ENCODE measurements around the gene C6orf141.

C6orf141 gene

GRCh38 chr6:49535795-49536194 lies 14.7 kb upstream of the C6orf141 start:
- no peak for DNase-seq (ENCODE audit: low read depth in 2 of 2)
- no peak for TF ChIP-seq CTCF (IDR thresholded peaks at IDR 0.05; ENCODE audit: low read depth, low read length)
- no peak overlapping the region for H3K4me3 ChIP-seq (replicated peaks in 1 of 2; ENCODE audit: low read depth in 2 of 2, low read length in 2 of 2)

GRCh38 chr6:49539102-49539501 lies 11.4 kb upstream of the C6orf141 start:
- DNase-seq (ENCODE audit: low read depth in 2 of 2): no peak
- H3K4me3 ChIP-seq (replicated peaks in 1 of 2; ENCODE audit: low read depth in 2 of 2, low read length in 2 of 2): no peak overlapping the region
- TF ChIP-seq CTCF (IDR thresholded peaks at IDR 0.05; ENCODE audit: low read depth, low read length): no peak

DNA sequence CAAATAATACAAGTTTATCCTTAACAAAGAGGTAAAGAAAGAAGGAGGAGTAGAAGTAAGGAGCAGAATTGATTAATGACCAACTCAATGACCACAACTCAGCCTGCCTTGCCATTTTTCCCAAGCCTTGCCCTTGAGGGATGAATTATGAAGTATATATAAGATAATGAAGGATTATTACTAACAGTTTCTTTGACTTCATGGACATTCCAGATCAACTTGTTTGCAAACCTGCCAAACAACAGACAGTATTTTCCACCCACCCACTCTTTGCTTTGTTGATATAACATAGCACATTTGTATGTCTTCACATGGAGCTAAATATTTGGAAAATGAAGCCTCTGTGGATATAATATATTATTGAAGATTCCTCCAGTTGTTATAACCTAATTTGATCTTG lies 9.9 kb upstream of the C6orf141 start:
- DNase-seq (ENCODE audit: low read depth in 2 of 2): no peak
- TF ChIP-seq CTCF (IDR thresholded peaks at IDR 0.05; ENCODE audit: low read depth, low read length): no peak
- no peak overlapping the region for H3K4me3 ChIP-seq (replicated peaks in 1 of 2; ENCODE audit: low read depth in 2 of 2, low read length in 2 of 2)

DNA sequence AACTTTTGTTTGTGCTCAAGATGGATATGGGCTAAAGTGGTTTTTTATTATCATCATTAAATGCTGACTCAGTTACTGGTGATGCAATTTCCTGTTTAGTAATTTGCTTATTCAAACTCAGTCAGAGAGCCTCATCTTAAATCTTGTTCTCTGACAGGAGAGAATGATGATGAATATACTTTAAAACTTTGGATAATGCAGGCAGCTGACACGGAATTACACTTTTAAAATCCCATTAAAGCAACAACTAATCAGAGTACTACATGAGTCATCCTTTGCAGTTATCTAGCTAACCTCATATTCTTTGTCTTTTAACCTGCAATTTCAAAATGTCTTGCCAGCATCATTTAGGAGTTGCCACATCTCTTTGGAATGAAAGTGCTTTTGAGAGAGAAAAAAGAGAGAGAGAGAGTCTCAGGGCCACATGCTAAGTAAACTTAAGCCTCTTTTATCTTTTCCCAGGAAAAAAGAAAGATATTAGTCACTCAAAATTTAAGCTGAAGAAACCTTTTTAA lies 9.2 kb upstream of the C6orf141 start:
- H3K4me3 ChIP-seq (replicated peaks in 1 of 2; ENCODE audit: low read depth in 2 of 2, low read length in 2 of 2): no peak overlapping the region
- peak; percentile 86 to 89 for DNase-seq (ENCODE audit: low read depth in 2 of 2)
- TF ChIP-seq CTCF (IDR thresholded peaks at IDR 0.05; ENCODE audit: low read depth, low read length): no peak

GRCh38 chr6:49541936-49542335 lies 8.5 kb upstream of the C6orf141 start:
- no peak for TF ChIP-seq CTCF (IDR thresholded peaks at IDR 0.05; ENCODE audit: low read depth, low read length)
- DNase-seq (ENCODE audit: low read depth in 2 of 2): peak in 1 of 2 donors; percentile 48

GRCh38 chr6:49543087-49543858 lies 7.2 kb upstream of the C6orf141 start:
- no peak for TF ChIP-seq CTCF (IDR thresholded peaks at IDR 0.05; ENCODE audit: low read depth, low read length)

More at GRCh38 chr6:49541936-49542335, 8.5 kb upstream of the C6orf141 start:
- H3K4me3 ChIP-seq (replicated peaks in 1 of 2; ENCODE audit: low read depth in 2 of 2, low read length in 2 of 2): no peak overlapping the region

More at GRCh38 chr6:49543087-49543858, 7.2 kb upstream of the C6orf141 start:
- DNase-seq (ENCODE audit: low read depth in 2 of 2): no peak
- no peak overlapping the region for H3K4me3 ChIP-seq (replicated peaks in 1 of 2; ENCODE audit: low read depth in 2 of 2, low read length in 2 of 2)

Measured in cardiac fibroblast (primary cell).